ENCODE measurements around the gene HK1. TPM values are rescaled to one million over a fixed set of nuclear protein-coding genes. Genes with fewer than 3 reads are reported as not detected.

Gene HK1
- 77.8 and 92.1 TPM in 2 replicates for total RNA-seq

GRCh38 chr10:69278446-69278963 is at the start of gene HK1:
Gene HK1, plus strand, starts transcription at chr10:69278496.

GRCh38 chr10:69416695-69417094 is 138.4 kb downstream of the HK1 start, which contains the start of gene TACR2:
Gene TACR2, minus strand, starts transcription at chr10:69416918. Its CDS starts 595 bp downstream, at chr10:69416323.

DNA sequence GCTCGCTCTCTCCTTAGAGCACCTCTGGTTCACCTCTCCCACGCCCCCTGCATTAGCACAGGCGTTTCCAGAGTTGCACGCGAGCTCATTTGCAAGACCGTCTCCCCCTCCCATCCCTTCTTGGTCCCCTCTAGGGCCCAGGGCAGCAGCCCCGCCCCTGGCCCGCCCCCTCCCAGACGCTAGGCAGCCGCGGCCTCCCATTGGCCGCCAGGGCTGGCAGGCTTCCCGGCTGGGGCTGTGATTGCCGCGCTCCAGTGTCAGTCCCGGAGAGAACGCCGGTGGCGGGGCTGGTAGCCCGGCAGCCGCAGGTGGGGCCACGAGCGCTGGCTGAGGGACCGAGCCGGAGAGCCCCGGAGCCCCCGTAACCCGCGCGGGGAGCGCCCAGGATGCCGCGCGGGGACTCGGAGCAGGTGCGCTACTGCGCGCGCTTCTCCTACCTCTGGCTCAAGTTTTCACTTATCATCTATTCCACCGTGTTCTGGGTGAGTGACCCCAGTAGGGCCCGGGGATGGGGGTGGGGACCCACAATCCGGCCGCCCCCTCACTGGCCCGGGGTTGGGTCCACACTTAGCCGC is 173.0 kb downstream of the HK1 start, which contains the start of gene TSPAN15:
TSPAN15 (plus strand) TSS at position 257 of the 575 bp plus-strand sequence; CDS start at position 387, 130 bp downstream.

Other genes with a start within 250 kb of the HK1 start
- gene SRGN, start 190.4 kb upstream of the HK1 start, total RNA-seq = 227 and 235 TPM in 2 replicates
- gene VPS26A, start 154.3 kb upstream of the HK1 start, total RNA-seq = 31.9 and 36.4 TPM in 2 replicates
- 15.7 and 19.3 TPM in 2 replicates for gene SUPV3L1, start 98.3 kb upstream of the HK1 start, total RNA-seq
- gene HKDC1, start 58.2 kb upstream of the HK1 start, total RNA-seq = under 0.01 and 0.11 TPM in 2 replicates
- 0.11 TPM in 1 of 2 replicates, not detected in the other for gene TACR2, start 138.4 kb downstream of the HK1 start, total RNA-seq
- 61.3 and 86.2 TPM in 2 replicates for gene TSPAN15, start 173.0 kb downstream of the HK1 start, total RNA-seq

Data from dermis lymphatic vessel endothelial cell (primary cell).